ENCODE measurements around the gene SPTBN1.

The SPTBN1 gene

GRCh38 chr2:54549917-54550518 lies 93.9 kb downstream of the SPTBN1 start:
- DNase-seq (ENCODE audit: low read depth in 1 of 2, low spot score in 1 of 2): no peak

- no peak for DNase-seq (ENCODE audit: low read depth in 1 of 2, low spot score in 1 of 2)
Observed at GRCh38 chr2:54550547-54550946, 94.4 kb downstream of the SPTBN1 start.

DNA sequence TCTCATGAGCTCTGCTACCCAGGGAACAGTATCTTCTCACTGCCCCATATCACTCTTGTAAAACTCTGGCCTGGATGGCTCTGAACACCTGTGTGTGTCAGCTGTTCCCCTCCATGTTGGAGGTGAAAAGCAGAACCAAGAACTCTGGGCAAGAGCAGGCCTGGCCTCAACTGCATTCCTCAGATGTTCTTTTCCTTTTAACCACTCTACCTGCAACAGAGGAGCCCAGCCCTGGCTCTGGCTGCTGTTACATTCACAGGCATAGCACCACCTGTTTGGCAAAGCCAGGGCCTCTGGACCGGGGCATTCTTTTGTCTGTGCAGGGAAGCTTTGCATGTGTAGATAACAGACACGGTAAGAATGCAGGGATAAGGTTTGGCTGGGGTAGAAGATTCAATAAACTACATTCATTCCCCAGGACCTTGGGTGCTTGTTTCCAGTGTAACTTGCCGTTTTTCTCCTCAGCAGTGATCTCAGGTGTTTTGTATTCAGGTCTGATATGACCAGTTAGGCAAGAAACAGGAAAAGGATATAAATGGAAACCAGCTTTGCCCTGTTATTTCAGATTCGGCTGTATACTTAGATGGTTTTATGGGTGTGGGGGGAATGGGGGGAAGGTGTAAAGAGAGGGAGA lies 95.1 kb downstream of the SPTBN1 start:
- no peak for DNase-seq (ENCODE audit: low read depth in 1 of 2, low spot score in 1 of 2)

DNA sequence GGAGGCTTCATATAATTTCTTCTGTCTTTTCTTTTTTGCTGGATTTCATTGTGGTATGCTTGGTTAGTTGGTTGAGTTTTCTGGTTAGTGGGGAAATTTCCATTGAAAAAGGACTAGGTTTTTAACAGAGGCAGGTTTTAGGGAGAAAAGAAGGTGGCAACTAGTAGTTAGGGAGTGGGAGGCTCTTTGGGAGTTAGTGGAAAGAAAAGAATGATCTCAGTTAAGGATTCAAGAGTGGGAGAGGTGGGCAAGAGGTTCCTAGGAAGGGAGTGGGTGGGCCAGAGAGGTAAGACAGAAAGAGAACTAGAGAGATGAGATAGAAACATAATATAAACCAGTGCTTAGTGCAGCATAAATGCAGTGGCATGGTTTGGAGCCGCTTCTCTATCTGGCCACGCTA lies 96.9 kb downstream of the SPTBN1 start:
- no peak for DNase-seq (ENCODE audit: low read depth in 1 of 2, low spot score in 1 of 2)

GRCh38 chr2:54553775-54554174 lies 97.6 kb downstream of the SPTBN1 start:
- DNase-seq (ENCODE audit: low read depth in 1 of 2, low spot score in 1 of 2): no peak

GRCh38 chr2:54555318-54555837 lies 99.3 kb downstream of the SPTBN1 start:
- no peak for DNase-seq (ENCODE audit: low read depth in 1 of 2, low spot score in 1 of 2)

DNA sequence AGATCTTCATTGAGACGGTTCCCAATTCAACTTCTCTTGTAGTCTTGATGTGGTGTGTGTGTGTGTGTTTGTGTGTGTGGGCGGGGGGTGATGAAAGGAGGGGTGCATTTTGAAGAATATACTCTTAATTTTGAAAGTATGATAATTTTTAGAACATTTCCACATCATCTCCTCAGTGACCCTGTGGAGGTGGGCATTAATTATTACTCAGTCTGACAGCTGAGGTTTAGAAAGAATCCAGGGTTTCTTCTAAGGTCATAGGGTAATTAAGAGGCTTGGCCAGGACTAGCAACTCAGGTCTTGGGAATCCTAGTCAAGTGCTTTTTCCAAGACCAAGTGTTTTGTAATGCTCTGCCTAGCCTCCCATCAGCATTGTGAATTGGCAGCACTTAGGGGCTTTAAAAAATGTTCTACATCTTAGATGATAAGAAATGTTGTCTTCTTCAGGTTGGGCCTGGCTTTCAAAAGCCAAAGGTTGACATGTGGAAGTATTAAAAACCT lies 100.5 kb downstream of the SPTBN1 start:
- no peak for DNase-seq (ENCODE audit: low read depth in 1 of 2, low spot score in 1 of 2)

GRCh38 chr2:54557211-54557600 lies 101.1 kb downstream of the SPTBN1 start:
- no peak for DNase-seq (ENCODE audit: low read depth in 1 of 2, low spot score in 1 of 2)

DNA sequence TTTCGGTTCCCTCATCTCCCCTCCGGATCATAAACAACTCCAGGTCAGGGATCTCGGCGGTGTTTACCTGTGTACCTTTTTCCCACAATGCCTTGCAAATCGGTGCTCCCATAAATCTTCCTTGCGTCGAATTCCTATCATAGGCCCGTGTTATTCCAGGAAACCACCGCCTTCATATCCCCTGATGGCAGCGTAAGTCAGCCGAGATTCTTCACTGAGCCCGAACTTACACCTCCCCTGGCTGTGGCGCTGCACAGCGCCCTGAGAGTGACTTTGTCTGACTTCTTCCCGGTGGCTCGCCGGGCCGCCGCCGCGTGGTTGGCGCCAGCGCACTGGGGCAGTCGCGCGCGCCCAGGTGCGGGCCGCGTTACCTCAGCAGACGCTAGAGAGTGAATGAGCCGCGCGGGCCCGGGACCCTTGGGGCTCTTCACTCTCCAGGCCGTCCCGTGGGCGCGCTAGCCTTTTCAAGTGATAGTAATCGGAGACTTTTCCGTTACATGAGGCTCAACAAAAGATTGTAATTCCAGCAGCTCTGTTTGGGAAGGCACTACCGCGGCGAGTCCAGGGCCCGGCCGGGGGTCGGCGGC lies 101.6 kb downstream of the SPTBN1 start:
- peak; percentile 61 to 69 for DNase-seq (ENCODE audit: low read depth in 1 of 2, low spot score in 1 of 2)

DNA sequence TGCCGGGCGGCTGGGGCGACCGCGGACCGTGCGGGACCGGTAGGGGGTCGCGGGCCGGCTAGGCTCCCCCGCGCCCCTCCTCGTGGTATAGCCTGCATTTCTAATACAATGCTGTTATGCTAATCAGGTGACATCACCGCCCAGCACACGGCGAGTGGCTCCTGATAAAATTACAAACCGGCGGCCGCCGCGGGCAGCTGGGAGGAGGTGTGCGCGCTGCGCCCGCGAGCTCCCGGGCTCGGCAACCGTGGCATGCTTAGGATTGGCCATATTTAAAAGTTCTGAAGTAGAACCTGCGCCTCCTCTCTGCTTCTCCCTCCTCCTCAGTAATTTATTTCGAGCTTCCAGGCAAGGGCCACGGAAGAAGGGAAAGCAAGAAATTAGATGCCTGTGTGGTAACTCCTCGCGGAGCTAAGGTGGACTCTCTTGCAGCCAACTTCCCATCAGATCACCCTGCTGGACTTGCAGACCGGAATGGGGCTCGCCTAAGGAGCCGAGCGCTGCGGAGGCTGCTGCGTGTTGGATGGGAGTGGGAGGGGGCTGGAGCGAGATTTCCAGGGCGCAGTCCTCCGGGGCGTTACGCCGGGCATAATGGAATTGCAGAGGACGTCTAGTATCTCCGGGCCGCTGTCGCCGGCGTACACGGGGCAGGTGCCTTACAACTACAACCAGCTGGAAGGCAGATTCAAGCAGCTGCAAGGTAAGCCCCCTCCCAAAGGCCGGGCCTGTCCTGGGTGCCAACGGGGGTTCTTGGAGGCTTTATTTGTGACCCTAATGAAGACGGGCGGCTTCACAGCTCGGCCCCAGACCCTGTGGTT lies 102.3 kb downstream of the SPTBN1 start:
- DNase-seq (ENCODE audit: low read depth in 1 of 2, low spot score in 1 of 2): peak; percentile 37 to 58

DNA sequence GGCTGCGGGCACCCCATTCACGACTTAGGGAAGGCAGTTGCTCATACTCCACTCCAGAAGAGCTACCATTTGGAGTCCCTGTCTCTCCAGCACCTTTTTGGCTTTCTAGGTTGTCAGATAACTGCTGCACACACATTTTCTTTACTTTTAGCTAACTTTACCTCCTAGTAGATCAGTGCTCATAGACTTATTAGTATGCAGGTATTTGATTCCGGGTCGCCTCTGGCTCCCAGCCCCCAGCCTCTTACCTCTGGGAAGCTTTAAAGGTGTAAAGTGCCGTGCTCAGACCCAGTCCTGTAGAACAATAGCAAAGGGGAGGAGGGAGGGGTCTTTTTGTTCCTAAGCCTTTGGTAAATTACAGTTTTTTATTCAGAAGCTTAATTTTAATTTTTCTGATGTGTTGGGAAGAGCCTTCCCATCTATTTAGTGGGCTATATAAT lies 102.9 kb downstream of the SPTBN1 start:
- DNase-seq (ENCODE audit: low read depth in 1 of 2, low spot score in 1 of 2): no peak

GRCh38 chr2:54559593-54560145 lies 103.5 kb downstream of the SPTBN1 start:
- DNase-seq (ENCODE audit: low read depth in 1 of 2, low spot score in 1 of 2): no peak

DNA sequence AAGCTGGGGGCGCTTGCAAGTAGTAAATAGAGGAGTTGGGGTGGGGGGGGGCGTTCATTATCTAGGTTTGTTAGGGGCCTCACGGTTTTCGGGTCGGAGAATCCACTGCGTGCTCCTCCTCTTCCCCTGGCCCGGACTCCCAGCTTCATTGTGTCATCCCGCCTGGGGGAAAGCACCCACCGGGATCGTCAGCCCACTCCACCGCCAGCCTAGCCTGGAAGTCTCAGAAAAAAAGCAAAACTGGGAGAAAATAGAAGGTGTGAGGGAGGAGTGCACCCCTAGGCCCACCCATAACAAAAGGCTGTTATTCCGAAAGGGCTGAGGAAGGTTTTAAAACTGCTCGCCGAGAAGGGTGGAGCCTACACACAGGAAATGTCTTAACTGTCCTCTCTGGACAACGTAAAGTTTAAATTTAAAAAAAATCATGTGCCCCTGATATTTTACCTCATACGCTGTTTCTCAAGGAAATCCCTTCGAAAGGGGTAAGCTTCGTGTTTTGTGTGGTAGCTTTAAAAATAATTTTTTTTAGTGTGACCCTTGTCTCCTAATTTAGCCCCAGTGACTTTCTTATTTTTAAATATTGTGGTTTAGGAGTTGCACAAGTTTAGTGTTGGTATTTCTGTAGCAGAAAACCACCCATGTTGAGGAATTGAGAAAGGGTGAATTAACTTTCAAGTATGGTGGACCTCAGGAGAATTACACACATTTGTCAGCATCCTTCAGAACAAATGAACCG lies 104.2 kb downstream of the SPTBN1 start:
- DNase-seq (ENCODE audit: low read depth in 1 of 2, low spot score in 1 of 2): no peak

- DNase-seq (ENCODE audit: low read depth in 1 of 2, low spot score in 1 of 2): no peak
Observed at GRCh38 chr2:54561010-54561409, 104.9 kb downstream of the SPTBN1 start.

DNA sequence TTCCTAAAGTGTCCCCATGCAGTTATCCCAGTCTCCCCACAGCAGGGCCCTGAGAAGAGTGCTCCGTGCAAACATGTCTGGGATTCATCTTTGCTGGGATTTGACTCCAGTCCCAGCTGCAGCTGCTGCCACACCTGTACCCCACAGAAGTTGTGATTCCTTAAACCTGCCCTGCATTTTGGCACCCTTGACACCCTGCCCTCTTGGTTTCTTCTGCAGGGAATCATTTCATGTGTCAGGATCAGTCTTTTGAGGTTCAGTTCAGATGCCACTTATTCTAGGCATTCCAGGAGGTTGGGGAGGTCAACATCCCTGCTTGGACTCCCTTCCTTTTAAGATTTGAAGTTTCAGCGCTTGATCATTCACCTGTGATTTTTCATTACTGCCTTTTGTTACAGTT lies 108.3 kb downstream of the SPTBN1 start:
- no peak for DNase-seq (ENCODE audit: low read depth in 1 of 2, low spot score in 1 of 2)

- DNase-seq (ENCODE audit: low read depth in 1 of 2, low spot score in 1 of 2): no peak
Observed at GRCh38 chr2:54565551-54565950, 109.4 kb downstream of the SPTBN1 start.

DNA sequence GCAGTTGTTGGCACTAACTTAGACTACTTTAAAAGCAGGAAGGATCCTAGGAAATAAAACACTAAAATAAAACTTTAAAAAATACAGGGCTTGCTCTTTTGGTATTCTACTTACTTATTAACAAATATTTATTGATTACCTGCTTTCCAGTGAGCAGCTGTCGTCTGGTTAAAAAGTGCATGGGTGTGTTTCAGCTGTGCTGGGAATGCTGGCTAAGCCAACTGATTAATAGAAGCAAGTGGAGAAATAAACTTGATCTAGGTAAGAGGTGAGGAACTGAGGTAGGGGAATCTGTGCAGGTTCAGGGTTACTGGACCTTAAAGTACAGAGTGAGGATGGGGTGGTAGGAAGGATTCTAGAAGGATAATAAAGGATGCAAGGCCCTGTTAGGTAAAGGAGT lies 110.8 kb downstream of the SPTBN1 start:
- DNase-seq (ENCODE audit: low read depth in 1 of 2, low spot score in 1 of 2): no peak

DNA sequence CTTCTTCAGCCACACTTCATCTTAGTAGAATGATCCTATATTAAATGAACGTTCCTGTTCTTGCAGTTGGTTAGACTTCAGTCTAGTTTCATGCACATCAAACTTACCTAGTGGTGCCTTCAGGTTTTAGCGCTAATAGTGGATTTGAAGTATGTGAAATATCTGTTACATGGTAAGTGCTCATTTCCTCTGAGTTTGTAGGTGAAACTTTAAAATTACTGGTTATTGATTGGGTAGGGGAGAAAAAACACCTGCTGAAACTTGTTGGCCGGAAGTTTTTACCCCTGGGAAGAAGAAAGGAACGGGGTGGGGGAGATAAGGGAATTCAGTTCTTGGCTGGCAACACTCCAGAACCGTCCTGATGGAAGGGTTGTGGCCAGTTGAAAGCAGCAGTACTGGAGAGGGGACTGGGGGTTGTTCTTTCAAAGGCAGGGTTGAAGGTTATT lies 112.8 kb downstream of the SPTBN1 start:
- DNase-seq (ENCODE audit: low read depth in 1 of 2, low spot score in 1 of 2): no peak

DNA sequence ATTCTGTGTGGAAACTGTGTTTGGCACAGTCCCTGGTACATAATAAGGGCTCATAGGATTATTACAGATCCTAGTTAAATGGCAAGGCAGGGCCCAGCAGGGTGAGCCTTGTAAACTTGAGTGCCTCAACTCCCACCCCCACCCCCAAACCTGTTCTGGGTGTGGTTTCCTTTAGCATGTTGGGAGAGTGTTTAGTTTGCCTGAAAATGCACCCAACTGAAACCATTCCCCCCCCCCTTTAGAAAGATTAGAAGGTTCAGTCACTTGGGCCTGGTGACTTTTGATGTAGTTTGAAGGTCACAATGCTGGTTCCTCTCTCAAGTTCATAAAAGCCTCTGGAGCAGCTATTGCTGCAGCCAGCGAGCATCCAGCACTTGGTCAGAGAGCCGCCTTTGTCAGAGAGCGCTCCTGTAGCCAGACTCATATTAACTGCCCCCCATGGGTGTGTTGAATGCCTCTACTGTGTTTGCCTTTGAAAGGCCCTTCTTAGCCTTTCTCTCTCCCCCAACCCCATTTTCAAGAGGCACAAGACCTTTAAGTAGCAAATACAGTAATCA lies 113.7 kb downstream of the SPTBN1 start:
- DNase-seq (ENCODE audit: low read depth in 1 of 2, low spot score in 1 of 2): no peak

DNA sequence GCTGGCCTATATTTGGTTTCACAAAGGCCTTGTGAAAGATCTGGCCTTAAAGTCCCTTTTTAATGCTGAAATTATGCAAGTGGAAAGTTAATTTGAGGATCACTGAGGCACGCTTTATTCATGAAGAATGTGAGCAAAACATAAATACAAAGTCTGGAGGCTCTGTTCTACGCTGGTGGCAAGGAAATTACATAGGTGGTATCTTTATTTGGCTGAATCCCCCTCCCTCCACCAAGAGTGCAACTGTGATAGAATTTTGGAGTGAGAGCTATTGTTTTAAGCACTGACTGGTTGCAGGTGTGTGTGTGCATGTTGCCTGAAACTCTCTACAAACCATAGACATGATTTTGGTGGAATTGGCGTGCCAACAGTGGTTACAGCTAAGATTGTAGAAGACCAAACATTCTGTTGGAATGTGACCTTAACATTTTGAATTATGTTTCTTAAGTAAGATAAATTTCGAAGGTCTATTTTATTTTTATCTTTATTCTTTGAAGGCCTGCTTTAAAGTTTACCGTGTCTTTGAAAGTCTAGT lies 114.3 kb downstream of the SPTBN1 start:
- DNase-seq (ENCODE audit: low read depth in 1 of 2, low spot score in 1 of 2): no peak
